Epithelial cell of esophagus (primary cell): ENCODE measurements around the gene STAC.

ENCODE experiments used
- DNase-seq: peaks from one replicate; pipeline ENCODE4 v3.0.0; 2010; ENCODE audit warnings: low read depth
- H3K4me3 ChIP-seq: 2 replicates; pipeline ENCODE4 v1.5.1; 2011; ENCODE audit warnings: mild to moderate bottlenecking, low read length, control low read depth
- TF ChIP-seq, protein P1 (sequence below): IDR thresholded peaks from 2 replicates; pipeline ENCODE4 v1.5.1; 2011; ENCODE audit warnings: low read depth, mild to moderate bottlenecking, low read length, control low read depth, inconsistent platforms; ENCODE audit not compliant: insufficient read depth; ENCODE audit errors: missing control alignments

The STAC gene, protein sequence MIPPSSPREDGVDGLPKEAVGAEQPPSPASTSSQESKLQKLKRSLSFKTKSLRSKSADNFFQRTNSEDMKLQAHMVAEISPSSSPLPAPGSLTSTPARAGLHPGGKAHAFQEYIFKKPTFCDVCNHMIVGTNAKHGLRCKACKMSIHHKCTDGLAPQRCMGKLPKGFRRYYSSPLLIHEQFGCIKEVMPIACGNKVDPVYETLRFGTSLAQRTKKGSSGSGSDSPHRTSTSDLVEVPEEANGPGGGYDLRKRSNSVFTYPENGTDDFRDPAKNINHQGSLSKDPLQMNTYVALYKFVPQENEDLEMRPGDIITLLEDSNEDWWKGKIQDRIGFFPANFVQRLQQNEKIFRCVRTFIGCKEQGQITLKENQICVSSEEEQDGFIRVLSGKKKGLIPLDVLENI

GRCh38 chr3:36380221-36381031 is at the start of gene STAC:
Gene STAC, plus strand, starts transcription at chr3:36380504. Its CDS starts 140 bp downstream, at chr3:36380644.
- H3K4me3 ChIP-seq = peak within 1 kb of the TSS; percentile 36
- peak; percentile 32 for DNase-seq
- TF ChIP-seq, protein P1, sequence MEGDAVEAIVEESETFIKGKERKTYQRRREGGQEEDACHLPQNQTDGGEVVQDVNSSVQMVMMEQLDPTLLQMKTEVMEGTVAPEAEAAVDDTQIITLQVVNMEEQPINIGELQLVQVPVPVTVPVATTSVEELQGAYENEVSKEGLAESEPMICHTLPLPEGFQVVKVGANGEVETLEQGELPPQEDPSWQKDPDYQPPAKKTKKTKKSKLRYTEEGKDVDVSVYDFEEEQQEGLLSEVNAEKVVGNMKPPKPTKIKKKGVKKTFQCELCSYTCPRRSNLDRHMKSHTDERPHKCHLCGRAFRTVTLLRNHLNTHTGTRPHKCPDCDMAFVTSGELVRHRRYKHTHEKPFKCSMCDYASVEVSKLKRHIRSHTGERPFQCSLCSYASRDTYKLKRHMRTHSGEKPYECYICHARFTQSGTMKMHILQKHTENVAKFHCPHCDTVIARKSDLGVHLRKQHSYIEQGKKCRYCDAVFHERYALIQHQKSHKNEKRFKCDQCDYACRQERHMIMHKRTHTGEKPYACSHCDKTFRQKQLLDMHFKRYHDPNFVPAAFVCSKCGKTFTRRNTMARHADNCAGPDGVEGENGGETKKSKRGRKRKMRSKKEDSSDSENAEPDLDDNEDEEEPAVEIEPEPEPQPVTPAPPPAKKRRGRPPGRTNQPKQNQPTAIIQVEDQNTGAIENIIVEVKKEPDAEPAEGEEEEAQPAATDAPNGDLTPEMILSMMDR = no peak

DNA sequence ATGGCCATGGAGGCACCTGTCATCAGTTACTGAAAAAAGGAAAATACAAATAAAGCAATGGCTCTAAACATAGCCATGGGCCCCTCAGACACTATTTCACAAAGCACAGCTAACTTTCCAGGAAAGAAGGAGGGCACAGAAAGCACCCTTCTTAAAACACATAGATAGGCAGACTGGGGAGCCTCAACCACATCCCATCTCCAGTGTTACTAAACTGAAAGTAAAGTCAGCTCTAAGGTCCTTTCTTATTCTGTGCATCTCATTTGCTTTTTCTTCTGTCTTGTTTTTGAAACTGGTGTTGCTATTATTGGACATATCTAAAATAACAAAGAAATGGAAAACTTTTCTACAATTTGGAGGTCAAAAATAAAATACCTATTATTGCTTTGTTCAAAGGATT is 48.2 kb upstream of the STAC start:
- H3K4me3 ChIP-seq = no peak overlapping the region
- TF ChIP-seq, protein P1 = no peak
- no peak for DNase-seq

- peak; percentile 45 for DNase-seq
- H3K4me3 ChIP-seq = no peak overlapping the region
- TF ChIP-seq, protein P1 = no peak
Measured at GRCh38 chr3:36362216-36362615, 18.1 kb upstream of the STAC start.

GRCh38 chr3:36362973-36363372 is 17.3 kb upstream of the STAC start:
- H3K4me3 ChIP-seq = no peak overlapping the region
- TF ChIP-seq, protein P1 = no peak
- DNase-seq = peak; percentile 89

DNA sequence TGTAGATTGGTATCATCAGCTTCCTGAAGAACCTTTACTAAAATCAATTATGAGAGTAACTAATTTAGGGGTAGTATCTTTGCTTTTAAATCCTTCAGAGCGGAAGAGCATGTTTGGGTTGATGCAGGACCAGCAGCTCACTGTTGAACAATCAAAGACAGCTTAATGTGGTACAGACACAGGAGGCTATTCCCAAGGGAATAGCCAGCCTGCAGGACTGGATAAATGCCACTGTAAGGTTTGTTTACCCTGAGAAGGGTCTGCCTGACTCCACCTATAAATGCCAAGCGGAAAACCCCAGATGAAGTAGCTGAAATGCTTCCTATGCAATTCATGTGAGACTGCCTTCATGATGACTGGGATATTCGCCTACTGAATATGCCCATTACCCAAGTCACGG is 16.0 kb upstream of the STAC start:
- no peak for DNase-seq
- no peak overlapping the region for H3K4me3 ChIP-seq
- TF ChIP-seq, protein P1 = no peak

DNA sequence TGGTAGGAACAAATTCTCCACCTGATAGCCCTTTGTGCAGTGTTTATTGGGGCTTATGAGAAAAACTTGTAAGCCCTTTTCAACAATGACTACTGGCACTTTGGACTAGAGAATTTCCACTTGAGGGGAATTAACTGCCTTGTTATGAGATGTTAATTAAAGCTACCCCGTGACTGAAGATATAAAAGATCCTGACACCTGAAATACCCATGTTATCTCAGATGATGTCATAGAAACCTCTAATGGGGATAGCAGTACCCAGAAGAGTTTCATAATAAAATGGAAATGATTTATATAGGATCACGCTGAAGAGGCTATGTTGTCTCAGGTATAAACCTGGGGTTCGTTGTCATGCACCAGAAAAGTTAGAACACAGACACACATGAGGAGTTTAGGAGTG is 14.5 kb upstream of the STAC start:
- no peak for DNase-seq
- H3K4me3 ChIP-seq = no peak overlapping the region
- TF ChIP-seq, protein P1 = no peak

- TF ChIP-seq, protein P1 = no peak
- H3K4me3 ChIP-seq = no peak overlapping the region
- DNase-seq = no peak
Measured at GRCh38 chr3:36366308-36366707, 14.0 kb upstream of the STAC start.
